Measurements from ENCODE around the gene GPATCH4.
"Not testable (repeated sequence)": the region's sequence is repeated elsewhere in the genome, so short reads cannot be mapped to it uniquely, and the experiment has no call there.

GPATCH4 gene

DNA sequence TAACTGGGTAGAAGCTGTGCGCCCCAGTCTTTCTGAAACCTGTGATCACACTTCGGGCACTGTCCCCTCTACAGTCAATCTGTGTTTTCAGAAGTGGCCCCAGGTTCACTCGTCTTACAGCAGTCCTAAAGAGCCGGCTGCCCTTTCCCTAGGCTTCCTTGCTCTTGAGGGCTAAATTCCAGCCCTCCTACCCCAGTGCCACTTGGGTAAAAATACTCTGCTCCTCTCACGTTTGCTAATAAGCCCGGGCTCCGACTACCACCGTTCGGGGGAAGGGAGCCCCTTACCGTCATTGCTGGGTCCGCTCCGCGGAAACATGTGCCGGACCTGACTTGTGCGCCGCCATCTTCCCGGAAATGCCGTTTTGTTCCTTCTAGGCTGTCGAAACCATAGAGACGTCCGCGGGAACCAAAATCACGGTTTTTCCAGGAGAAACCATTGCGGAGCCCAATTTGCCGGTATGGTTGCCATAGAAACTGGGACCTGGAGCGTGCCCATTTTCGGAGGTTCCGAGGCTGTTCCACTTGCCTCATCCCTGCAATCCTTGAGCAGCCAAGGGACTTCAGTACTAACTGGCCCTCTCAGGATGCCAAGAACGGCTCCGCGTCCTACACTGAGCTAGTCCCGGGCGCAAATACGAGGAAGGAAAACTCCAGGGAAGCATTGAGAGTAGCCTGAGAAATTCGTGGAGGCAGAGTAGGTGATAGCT lies at the start of gene GPATCH4:
TSS of gene GPATCH4 (minus strand) at position 358 of the 709 bp plus-strand sequence.
- DNase-seq = peak; percentile 87

DNA sequence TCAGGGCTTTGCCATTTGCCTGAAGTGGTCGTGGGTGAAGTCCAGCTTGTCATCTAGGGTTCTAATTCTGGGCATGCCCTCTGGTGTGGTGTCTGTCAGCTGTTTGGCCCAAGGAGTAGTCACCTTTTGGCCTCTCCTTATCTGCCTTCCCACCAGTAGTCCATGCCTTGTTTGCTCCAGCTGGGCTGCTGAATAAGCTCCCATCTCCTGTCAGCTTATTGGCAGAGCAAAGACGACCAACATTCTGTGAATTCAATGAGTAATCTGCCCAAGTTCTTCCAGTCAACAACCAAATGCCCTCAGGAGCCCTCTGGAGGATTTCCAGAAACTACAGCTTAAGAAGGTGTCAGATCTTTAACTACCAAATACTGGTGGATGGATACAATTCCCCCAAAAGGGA lies 47.7 kb upstream of the GPATCH4 start:
- no peak for DNase-seq

DNA sequence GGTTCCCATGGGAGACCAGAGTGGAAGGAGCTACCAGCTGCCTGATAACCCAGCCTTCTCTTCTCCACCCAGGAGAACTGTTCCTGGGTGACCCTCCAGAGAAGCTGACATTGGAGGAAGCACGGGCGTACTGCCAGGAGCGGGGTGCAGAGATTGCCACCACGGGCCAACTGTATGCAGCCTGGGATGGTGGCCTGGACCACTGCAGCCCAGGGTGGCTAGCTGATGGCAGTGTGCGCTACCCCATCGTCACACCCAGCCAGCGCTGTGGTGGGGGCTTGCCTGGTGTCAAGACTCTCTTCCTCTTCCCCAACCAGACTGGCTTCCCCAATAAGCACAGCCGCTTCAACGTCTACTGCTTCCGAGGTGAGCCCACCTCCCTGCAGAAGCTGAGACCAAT lies 47.2 kb upstream of the GPATCH4 start:
- DNase-seq = no peak

DNA sequence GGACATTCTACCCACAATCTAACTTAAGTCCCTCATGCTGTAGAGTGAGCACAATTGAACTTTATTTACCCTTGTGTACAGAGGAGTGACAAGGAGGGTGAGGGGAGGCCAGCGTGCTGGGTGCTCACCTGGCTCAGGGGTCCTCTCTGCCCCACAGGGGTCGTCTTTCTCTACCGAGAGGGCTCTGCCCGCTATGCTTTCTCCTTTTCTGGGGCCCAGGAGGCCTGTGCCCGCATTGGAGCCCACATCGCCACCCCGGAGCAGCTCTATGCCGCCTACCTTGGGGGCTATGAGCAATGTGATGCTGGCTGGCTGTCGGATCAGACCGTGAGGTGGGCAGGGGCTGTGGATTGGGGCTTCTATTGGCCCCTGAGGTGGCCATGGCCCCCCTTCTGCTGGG lies 46.1 kb upstream of the GPATCH4 start:
- no peak for DNase-seq

DNA sequence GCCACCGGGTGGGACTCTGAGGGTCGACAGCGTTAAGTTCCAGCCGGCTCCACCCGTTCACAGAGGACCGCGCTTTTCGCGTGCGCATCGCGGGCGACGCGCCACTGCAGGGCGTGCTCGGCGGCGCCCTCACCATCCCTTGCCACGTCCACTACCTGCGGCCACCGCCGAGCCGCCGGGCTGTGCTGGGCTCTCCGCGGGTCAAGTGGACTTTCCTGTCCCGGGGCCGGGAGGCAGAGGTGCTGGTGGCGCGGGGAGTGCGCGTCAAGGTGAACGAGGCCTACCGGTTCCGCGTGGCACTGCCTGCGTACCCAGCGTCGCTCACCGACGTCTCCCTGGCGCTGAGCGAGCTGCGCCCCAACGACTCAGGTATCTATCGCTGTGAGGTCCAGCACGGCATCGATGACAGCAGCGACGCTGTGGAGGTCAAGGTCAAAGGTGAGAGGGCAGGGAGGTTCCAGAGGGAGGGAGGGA lies 45.5 kb upstream of the GPATCH4 start:
- DNase-seq = no peak

DNA sequence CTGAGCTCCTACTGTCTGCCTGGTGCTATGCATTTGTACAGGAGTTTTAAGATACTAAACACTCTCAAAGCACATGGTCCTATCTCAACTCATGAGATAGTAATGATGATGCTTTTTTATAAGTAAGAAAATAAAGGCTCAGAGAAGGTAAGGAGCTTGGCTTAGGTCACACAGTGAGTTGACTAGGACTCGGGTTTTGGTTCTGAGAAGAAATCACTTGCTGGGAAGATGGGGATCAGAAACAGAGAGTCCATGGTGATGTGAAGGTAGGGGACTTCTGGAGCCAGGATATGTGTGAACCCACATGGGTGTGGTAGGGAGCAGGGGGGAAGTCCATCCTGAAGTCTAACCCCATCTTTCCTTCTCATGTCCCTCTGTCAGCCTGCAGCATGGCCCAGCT lies 44.4 kb upstream of the GPATCH4 start:
- DNase-seq = no peak

DNA sequence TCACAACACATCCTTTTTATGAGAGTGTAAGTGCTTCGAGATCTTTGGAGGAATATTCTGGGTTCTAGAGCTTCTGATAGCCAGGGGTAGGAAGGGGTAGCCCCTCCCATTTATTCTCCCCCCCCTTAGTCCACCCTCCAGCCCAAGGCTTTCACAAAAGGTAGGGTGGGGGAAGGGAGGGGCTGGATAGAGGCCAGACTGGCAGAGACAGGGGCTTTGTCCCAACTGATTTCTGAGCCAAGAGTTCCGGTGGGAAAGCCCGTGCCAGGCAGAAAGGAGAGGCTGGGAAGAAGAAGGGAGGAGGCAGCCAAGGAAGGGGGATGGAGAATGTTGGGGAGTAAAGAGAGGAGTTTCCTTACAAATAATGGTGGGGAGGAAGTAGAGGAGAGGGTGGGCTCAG lies 43.8 kb upstream of the GPATCH4 start:
- DNase-seq = no peak

DNA sequence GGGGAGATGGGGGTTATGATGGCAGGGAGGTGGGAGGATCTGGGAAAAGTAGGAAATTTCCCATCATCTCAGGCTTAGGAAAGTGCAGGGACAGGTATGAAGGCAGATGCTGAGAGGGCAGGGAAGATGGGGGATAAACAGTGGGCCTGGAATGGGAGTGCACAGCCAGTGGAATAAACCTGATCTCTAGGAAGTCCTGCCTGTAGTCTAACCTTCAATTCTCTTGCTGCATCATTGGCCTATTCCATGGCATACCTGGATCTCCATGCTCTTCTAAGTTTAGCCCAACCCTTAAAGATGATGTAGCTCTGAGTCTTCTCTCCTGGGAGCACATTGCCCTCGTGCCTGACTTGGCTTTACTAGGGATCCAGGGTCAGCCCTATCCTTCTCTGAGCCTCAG lies 43.4 kb upstream of the GPATCH4 start:
- no peak for DNase-seq

DNA sequence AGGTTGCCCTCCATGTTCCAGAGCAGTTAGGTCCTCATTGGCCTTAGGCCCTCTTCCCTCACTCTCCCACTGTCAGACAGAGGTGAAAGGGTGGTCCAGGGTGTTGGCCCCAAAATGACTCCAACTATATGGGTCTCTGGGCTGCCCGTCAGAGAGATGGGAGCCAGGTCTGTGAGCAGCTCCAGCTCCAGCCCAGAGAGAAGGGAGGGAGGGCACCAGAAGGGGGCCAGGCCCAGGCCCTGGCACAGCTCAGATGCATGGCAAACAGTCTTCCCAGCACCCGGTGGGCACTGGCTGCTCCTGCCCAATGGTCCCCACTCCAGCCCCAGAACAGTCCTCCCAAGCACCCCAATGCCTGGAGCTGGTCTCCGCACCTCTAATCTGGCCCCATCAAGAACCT lies 42.9 kb upstream of the GPATCH4 start:
- DNase-seq = no peak

DNA sequence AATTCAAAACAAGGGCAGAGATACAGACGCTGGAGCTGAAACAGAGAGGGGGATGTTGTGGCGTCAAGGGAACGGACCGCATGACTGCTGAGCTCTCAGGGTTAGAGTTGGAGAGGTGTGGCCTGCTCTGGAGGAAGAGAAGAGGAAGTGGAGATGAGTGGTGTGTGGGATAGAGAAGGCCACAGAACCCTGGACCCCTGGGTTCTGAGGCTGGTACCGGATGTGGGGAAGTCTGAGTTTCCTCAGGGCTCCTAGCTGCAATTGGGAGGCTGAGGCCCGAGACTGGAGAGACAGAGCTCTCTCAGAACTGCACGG lies 42.5 kb upstream of the GPATCH4 start:
- DNase-seq = peak; percentile 12

DNA sequence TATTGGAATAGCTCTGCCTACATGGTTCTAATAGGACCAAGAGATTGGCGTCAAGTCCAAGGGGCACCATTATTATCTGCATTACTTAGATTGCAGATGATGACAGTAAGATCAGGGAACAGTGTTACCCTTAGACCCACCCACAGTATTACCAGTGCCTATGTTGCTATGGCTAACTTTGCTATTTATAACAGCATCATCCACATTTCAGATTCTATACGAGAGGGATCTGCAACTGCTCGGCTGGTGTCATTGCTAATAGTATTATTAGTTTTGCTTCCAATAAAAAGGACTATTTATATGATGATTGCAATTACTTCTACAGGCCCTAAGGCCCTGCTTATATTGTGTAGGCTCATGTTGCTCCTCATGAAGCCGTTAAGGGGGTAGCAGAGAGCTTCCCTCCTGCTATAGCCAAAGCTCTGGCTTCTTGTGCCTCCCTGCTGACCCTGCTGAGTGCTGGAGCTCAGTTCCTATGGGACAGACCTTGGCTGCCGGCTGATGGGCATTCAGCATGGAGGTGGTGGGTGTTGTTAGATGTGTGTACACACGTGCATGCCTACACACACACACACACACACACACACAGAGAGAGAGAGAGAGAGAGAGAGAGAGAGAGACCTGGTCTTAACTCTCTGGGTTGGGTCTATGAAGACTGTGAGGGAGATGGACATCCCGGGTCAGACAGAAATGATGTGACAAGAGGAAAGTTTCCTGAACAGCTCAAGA lies 41.9 kb upstream of the GPATCH4 start:
- no peak for DNase-seq

DNA sequence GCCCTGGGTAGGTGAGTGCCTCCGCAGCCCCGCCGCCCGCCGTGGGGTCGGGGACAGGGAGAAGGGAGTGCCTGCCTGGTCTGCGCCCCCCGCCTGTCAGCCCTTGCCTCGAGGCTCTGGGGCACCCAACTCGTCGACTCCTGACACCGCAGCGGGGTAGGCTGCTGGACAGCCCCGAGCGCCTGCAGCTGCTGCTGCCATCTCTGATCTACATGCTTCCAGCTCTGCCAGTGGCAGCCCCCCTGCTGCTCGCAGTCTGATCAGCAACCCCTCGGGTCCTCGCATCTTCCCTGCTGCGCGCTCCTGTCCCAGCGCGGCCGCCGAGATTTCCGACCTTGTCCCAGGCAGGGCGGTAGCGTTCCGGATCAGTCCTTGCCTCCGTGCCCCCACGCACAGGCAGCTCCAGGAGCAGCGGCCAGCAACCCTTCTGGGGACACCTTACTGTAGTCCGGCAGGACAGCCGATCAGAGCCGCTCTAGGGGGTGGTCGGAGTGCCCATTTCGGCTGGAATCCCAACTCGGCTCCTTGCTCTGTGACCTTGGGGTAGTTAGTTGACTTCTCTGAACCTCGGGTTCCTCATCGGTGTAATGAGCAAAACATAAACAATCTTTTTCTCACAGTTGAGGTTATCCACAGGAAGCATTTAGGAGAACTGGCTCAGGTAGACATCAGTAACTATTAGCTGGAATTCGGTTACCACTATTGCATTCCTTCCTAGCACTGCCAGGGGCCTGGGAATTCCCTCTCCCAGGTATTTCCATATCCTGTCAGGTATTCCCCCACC lies 41.2 kb upstream of the GPATCH4 start:
- no peak for DNase-seq

DNA sequence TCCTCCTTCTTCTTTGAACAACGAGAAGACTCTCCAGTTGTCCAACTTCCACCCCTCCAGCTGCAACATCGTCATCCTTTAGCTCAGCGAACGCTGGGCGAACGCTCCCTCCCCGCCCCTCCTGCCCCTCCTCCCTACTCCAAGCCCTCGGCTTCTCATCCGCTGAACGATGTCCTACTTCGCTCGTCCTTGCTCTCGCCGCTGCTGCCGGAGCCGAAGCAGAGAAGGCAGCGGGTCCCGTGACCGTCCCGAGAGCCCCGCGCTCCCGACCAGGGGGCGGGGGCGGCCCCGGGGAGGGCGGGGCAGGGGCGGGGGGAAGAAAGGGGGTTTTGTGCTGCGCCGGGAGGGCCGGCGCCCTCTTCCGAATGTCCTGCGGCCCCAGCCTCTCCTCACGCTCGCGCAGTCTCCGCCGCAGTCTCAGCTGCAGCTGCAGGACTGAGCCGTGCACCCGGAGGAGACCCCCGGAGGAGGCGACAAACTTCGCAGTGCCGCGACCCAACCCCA lies 40.5 kb upstream of the GPATCH4 start, which contains the start of gene BCAN:
TSS of gene BCAN (plus strand) at position 357 of the 504 bp plus-strand sequence. CDS start 3,938 bp downstream, outside the sequence.
- peak; percentile 21 for DNase-seq

DNA sequence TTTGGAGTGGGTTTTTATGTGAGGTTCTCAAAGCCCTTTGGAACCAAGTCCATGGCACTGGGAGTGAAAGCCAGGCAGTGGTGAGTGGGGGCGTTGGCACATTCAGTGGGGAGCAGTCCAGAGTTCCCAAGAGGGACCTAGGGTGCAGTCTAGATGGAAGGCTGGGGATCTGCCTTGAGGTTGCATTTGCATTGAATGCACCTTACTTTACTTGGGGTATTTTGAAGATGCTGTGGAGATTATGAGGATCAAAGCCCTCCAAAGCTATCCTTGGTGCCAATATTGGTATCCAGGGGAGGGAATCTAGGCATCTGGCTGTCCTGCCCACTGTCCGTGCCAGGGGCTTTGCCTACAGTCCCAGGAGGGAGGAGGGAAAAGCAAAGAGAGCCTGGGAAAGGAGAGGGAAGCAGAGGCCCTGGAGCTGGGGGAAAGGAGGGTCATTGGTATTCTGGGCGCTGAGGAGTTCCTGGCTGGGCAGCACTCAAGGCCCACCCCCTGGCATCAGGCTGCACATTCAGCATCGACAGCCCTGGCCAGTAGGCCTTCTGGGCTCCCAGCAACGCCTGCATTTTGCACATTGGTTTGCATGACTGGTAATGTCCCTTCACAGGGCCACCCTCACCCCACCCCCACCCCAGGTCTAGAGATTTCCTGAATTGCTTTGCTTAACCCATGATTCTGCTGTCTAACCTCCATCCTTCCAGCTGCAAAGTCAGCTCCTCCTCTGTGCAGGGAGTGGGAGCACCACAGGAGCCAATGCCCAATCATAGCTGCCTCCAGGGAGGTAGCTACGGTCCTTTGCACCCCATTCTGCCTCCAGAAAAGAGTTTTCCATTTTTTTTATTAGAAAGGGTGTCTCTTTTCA lies 39.8 kb upstream of the GPATCH4 start:
- no peak for DNase-seq

DNA sequence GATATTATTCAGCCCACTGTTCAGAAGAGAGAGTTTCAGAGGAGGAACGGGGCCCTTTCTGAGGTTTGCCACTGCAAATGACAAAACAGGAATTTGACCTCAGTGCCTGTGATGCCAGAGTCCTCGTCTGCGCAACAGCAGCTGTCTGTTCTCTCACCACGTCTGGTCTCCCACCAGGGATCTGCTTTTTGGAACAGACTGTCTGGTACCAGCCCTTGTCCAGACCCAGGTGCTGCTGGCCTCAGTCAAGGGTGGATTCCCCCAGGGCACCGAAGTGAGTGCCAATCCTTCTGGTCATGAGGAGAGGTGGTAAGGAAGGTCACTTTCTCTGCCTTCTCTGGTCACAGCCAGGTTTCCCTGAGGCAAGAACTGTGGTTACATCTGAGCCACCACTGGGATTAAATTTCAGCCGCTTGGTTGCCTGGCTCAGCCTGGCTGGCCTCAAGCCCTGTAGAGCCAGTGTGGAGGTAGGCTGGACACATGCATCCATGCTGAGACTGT lies 38.4 kb upstream of the GPATCH4 start:
- no peak for DNase-seq

DNA sequence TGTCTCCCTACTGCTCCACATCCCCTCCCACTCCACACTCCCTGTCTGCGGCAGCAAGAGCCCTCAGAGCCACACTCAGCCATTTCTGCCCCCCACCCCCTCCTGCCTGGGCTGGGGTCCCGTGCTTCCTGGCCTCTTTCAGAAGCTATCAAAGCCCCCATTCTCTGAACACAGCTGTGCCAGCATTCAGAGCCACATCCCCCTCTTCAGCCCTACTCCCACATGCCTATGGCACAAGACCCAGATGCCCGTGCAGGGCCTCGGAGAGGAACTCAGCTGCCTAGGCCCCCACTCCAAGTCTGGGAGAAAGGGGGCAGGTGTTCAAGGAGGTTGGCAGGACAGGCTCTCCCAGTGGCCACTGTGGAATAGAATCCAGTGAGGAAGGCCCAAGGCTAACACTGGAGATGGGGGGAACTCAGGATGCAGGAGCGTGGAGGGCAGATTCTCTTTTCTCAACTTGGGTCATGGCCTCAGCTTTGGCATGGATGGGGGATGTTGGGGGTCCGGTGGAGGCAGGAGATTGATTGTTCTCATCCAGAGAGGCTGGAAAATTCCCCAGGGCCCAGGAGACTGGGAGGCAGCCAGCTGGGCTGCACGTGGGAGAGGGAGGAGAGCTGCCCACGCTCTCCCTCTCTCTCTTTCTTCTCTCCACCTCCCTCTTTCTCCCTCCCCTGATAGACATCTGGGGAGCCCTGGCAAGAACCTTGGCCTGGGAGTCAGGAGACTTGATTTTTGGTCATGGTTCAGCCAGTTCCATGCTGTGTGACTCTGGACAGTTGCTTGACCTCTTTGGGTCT lies 37.1 kb upstream of the GPATCH4 start:
- DNase-seq = no peak

DNA sequence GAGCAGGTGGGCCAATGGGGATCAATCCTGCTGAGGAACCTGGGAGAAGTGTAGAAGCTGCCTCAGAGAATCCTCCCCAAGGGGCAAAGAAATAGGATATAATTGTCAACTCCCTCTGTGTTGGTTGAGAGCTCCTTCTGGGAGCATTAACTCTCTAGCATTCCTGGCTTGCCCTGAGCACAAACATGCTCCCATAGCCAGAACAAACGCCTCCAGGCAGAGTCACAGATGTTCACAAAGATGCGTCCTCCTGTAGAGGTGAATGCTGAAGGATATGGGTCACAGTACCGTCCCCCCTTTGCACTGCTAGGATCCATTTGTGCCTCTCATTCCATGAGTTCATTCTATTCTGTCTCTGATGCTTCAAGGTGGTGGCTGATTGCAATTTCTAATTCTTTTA lies 31.1 kb upstream of the GPATCH4 start:
- no peak for DNase-seq

DNA sequence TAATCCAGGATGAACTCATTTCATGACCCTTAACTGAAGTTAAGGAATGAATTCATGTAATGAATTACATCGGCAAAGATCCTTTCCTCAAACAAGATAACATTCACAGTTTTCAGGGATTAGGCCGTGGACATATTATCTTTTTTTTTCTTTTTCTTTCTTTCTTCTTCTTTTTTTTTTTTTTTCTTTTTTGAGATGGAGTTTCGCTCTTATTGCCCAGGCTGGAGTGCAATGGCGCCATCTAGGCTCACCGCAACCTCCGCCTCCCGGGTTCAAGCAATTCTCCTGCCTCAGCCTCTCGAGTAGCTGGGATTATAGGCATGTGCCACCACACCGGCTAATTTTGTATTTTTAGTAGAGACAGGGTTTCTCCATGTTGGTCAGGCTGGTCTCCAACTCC lies 29.9 kb upstream of the GPATCH4 start:
- DNase-seq = not testable (repeated sequence)

DNA sequence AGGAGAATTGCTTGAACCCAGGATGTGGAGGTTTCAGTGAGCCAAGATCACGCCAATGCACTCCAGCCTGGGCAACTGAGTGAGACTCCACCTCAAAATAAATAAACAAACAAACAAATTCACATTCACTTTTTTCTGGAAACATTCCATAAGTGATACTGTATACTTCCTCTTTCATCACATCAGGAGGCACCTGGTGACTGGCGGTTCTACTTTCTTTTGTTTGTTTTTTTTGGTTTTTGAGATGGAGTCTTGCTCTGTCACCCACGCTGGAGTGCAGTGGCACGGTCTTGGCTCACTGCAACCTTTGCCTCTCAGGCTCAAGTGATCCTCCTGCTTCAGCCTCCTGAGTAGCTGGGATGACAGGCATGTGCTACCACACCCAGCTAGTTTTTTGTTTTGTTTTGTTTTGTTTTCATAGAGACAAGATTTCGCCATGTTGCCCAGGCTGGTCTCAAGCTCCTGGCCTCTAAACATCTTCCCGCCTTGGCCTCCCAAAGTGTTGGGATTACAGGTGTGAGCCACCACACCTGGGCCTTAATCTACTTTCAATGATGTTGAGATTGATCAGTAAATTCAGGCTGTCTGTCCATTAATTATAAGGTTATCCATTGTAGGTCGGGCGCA lies 28.7 kb upstream of the GPATCH4 start:
- DNase-seq = no peak

DNA sequence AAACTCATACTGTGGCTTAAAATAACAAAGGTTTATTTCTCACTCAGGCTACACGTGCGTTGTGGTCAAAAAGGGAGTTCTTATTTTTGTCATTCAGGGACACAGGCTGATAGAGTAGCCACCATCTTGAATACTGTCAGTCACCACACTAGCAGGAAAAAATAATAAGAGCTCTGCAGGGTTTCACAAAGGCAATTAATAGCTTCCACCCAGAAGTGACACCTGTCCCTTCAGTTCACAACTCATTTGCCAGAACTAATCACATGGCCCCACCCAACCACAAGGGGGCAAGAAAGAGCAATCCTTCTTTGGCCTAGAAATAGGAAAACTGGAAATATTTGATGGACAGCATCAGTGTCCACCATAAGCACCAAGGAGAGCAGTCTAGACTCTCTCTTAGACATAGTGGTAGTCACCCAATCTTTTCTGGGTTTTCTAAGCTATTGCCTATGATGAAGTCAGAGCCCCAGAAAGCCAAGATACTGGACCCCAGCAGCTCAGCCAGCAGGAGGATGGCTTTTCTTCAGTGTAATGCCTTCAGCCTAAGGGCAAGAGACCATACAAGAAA lies 26.1 kb upstream of the GPATCH4 start:
- peak; percentile 56 for DNase-seq

DNA sequence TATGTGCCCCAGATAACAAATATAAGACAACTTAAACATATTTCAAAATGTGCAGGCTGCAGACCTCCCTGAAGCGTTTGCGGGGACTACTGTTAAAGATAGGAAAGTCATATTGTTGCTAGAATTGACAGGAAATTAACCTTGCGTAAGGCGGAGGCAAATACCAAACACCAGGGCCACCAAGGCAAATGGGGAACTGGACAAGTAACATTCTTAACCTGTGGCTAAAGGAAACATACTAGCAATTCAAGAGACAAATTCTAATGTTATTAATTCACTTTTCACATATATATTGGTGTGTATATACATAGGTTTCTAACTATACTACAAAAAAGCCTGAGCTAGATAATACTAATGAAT lies 24.8 kb upstream of the GPATCH4 start:
- DNase-seq = no peak
